Renal cortical epithelial cell (primary cell): ENCODE data around the gene BRMS1. TPM values are rescaled to one million over a fixed set of nuclear protein-coding genes. Genes with fewer than 3 reads are reported as not detected.
"Not testable (repeated sequence)": the region's sequence is repeated elsewhere in the genome, so short reads cannot be mapped to it uniquely, and the experiment has no call there.

Experiments used
- DNase-seq: peaks from one replicate; pipeline ENCODE4 v3.0.0-alpha.2; 2011; ENCODE audit warnings: low read depth
- total RNA-seq: library from RNA; depleted of rRNA; stranded (reverse); fragments of >200 nt; gene quantifications from 2 replicates; pipeline ENCODE4 v1.2.3, GENCODE V29; 2014

BRMS1 gene
- 50.1 and 74.1 TPM in 2 replicates for total RNA-seq

GRCh38 chr11:66344550-66345315, at the start of gene BRMS1:
Gene BRMS1, minus strand, starts transcription at chr11:66345104. Its CDS starts 2,870 bp downstream, at chr11:66342234.
- peak; percentile 94 for DNase-seq

- DNase-seq, result no peak
These were observed 49.0 kb upstream of the BRMS1 start for GRCh38 chr11:66393954-66394353.

GRCh38 chr11:66391322-66391721, 46.4 kb upstream of the BRMS1 start:
- DNase-seq, result no peak

GRCh38 chr11:66388780-66389386, 44.0 kb upstream of the BRMS1 start:
- DNase-seq, result peak; percentile 73

DNA sequence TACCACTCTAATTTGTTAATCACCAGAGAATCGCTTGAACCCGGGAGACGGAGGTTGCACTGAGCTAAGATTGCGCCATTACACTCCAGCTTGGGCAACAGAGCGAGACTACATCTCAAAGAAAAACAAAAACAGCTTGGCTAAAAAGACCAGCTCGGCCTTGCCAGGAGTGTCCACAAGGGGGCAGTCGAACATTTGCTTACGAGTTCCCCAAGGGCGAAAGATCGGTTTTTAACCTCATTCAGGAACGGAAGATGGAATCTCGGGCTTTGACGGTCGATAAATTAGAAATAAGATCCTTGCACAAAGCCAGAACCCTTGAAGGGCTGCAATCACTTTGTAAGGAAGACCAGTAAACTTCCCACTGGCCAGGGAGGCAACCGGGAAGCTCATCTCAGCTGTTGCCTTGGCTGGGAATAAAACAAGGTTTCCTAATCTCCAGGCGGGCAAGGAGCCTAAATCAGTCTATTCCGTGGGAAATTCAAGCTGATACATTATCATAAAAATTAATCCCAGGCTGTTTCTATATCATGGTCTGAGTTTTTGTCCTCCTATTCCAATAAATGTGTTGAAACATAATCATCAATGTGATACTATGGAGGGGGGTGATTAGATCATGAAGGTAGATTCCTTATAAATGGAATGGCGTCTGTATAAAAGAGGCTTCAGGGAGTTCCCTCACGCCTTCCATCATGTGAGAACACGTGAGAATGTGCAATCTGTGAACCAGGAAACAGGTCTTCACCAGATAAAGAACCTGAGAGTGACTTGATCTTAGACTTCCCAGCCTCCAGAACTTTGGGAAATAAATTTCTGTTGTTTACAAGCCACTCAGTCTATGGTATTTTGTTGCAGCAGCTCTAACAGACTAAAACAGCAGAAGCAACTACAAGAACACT, 41.5 kb upstream of the BRMS1 start:
- DNase-seq, result peak; percentile 90

DNA sequence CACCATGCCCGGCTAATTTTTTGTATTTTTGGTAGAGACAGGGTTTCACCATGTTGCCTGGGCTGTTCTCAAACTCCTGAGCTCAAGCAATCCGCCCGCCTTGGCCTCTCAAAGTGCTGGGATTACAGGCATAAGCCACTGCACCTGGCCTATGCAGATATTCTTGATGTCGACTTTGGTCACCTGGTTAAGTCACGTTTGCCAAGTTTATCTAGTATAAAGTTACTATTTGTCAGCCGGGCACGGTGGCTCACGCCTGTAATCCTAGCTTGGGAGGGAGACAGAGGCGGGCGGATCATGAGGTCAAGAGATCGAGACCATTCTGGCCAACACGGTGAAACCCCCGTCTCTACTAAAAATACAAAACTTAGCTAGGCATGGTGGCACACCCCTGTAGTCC, 39.4 kb upstream of the BRMS1 start:
- DNase-seq, result not testable (repeated sequence)

DNA sequence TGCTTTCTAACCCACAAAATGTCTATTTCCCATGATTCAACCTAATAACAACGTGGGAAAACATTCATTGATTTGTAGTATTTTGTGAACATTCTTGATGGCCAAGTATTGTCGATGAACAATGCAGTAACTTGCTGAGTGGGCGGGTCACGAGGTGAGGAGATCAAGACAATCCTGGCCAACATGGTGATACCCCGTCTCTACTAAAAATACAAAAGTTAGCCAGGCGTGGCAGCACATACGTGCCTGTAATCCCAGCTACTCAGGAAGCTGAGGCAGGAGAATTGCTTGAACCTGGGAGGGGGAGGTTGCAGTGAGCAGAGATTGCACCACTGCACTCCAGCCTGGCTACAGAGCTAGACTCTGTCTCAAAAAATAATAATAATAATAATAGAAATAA, 35.4 kb upstream of the BRMS1 start:
- DNase-seq, result peak; percentile 84

- not testable (repeated sequence) for DNase-seq
These were observed 28.9 kb upstream of the BRMS1 start for GRCh38 chr11:66373690-66374287.

GRCh38 chr11:66373265-66373664, 28.4 kb upstream of the BRMS1 start:
- no peak for DNase-seq

DNA sequence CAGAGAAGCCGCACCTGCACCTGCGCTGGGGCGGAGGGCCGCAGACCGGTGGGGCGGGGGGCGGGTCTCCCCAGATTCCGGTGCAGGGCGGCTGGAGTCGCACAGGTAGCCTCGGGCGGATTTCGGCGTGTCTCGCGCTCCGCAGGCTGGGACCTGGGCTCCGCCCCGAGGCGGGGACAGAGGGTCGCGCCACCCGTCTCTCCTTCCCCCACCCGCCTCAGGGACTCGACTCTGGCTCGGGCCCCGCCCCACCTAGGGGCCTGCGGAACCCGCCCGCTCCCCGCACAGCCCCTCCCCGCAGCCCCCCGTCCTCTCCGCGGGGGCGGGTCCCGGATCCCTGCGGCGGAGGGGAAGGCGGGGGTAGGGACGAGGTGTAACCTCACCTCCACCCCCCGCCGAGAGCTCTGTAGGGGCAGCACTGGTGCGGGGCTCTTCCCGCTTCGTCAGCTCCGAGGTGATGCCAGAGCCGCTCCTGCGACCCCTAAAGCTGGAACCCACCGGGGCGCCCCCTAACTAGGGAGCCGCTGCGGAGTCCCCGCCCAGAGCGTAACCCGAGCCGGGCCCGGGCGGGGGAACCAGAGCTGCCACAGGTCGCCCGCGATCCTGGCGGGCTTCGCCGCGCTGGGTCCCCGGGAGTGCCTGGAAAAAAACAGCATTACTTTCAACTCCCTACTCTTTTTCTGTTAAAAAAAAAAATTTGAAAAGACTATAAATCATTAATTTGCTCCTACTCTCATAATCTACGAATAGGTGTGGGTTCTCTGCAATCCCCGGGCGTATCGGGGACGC, 26.9 kb upstream of the BRMS1 start, which contains the start of gene SLC29A2:
Gene SLC29A2, minus strand, starts transcription at position 134 of the 789 bp plus-strand sequence. CDS start 169 bp downstream, outside the sequence.
- peak; percentile 31 for DNase-seq

DNA sequence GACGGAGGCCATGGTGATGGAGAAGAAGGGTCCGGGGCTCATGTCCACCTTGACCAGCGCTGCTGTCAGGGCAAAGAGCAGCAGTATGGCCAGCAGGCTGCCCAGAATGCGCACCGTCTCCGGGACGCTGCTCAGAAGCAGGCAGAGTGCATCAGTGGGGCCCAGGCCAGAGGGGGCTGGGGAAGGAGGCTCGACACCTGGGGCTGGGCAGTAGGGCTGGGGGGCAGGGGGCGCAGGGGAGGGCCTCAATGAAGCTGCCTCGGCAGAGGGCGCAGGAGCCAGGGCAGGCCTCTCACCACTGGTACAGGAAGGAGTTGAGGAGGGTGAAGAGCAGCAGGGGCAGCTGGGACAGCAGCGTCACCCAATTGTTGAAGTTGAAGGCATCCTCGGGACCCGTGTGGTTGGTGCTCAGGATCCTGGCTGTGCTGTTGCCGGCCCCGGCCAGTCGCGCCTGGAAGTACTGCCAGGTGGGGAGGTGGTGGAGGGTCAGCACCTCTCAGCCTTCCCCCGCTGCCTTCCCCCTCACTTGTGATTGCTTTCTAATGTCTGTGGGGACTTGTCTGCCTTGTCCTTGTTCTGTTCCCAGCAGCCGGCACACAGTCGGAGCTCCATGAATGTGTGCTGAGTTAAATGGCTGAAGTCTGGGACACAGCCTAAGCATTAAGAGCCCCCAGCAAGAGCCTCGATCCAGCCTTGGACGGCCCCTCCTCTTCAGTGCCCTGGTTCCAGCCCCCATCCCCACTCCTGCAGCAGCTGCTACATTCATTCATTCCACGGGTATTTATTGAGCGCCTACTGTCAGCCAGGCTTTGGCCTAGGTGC, 24.4 kb upstream of the BRMS1 start:
- DNase-seq, result no peak

GRCh38 chr11:66368484-66368883, 23.6 kb upstream of the BRMS1 start:
- no peak for DNase-seq

- no peak for DNase-seq
These were observed 22.8 kb upstream of the BRMS1 start for GRCh38 chr11:66367561-66368312.

GRCh38 chr11:66366844-66367477, 22.1 kb upstream of the BRMS1 start:
- no peak for DNase-seq

GRCh38 chr11:66365711-66366619, 21.1 kb upstream of the BRMS1 start:
- no peak for DNase-seq

GRCh38 chr11:66365166-66365565, 20.3 kb upstream of the BRMS1 start:
- no peak for DNase-seq

DNA sequence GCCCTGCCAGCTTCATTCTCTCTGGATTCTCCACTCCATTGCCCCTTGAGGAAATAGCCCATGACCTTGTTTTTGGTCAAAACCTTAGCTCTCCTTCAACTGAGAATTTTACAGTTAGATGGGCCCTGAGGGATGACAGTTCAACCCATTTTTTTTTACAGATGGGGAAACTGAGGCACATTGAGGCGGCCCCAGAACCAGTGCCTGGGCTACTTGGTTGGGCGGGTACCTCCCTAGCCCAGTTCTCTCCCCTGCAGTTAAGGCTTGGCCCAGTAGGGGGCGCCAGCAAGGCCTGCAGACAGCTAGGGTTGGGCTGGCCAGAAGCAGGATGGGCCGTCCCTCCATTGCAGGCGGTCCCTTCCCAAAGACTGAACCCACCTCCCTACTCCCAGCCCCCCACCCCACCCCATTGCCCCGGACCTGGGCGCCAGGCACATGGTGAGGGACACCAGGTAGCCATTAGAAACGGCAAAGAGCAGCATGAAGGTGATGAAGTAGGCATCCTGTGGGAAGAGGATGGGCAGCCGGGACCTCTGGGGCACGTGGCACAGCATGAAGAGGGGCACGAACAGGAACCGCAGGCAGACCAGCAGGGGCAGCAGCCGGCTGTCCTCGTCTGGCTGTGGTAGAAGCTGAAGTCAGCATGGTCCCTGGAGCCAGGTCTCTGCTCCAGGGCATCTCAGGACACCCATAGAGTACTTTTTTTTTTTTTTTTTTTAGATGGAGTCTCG, 19.1 kb upstream of the BRMS1 start:
- no peak for DNase-seq
